IPS-15b (cell line): Measurements from ENCODE around the gene SYNE3.

Source experiments
- H3K27me3 ChIP-seq: one replicate; pipeline ENCODE4 v1.6.1; 2013; ENCODE audit warnings: low read length; ENCODE audit not compliant: control insufficient read depth, insufficient read depth
- H3K36me3 ChIP-seq: one replicate; pipeline ENCODE4 v1.6.1; 2013; ENCODE audit warnings: low read length; ENCODE audit not compliant: control insufficient read depth, insufficient read depth
- H3K4me1 ChIP-seq: one replicate; pipeline ENCODE4 v1.6.1; 2013; ENCODE audit warnings: mild to moderate bottlenecking, low read length; ENCODE audit not compliant: control insufficient read depth, insufficient read depth
- H3K4me3 ChIP-seq: one replicate; pipeline ENCODE4 v1.5.1; 2013; ENCODE audit warnings: low read depth, low read length
- H3K9ac ChIP-seq: one replicate; pipeline ENCODE4 v1.6.1; 2013; ENCODE audit warnings: low read depth, mild to moderate bottlenecking, low read length
- H3K9me3 ChIP-seq: one replicate; pipeline ENCODE4 v1.6.1; 2013; ENCODE audit warnings: mild to moderate bottlenecking, low read length; ENCODE audit not compliant: control insufficient read depth, insufficient read depth

Gene SYNE3

DNA sequence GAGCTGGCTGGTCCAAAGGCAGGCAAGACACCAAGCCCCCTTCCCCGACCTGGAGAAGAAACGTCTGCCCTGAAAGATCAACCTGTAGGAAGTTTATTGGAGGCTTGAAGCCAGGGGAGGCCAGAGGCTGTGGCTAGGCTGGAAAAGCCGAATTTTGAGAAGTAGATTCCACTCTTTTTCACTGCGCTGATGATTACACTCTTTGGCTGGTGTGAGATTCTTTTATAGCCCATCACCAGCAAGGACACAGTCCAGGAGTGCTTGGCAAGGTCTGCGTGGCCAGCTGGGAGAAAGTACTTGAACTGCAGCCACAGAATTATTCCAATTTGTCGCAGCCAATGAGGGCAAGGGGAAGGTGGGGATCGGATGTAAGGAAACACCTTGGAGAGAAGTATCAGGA, 45.0 kb downstream of the SYNE3 start:
- Histone ChIP-seq H3K36me3 (no peaks in the 10 kb centered on the region), H3K27me3 (no peaks in the 10 kb centered on the region), H3K4me1 (no peaks in the 10 kb centered on the region), H3K9me3 (no peaks in the 10 kb centered on the region), H3K4me3 (no peak overlapping the region), H3K9ac (no peak overlapping the region)

- Histone ChIP-seq H3K9me3 (no peaks in the 10 kb centered on the region), H3K4me3 (no peak overlapping the region), H3K9ac (no peak overlapping the region), H3K36me3 (no peaks in the 10 kb centered on the region), H3K4me1 (no peaks in the 10 kb centered on the region), H3K27me3 (no peaks in the 10 kb centered on the region)
Observed at GRCh38 chr14:95471016-95471415, 45.4 kb downstream of the SYNE3 start.

DNA sequence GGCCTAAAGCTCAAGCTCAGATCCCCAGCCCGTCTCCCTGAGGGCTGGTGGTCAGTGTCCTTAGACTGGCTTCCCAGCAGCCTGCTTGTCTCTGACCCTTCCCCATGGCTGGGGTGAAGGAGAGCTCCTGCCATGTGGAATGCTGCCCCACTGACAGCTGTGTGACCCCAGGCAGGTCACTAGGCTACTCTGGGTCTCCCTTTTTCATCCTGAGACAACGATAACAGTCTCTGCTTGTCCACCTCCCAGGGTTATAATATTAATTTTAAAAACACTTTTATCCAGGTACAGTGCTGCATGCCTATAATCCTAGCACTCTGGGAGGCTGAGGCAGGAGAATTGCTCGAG, 47.3 kb downstream of the SYNE3 start:
- Histone ChIP-seq H3K27me3 (no peaks in the 10 kb centered on the region), H3K9ac (no peak overlapping the region), H3K9me3 (no peaks in the 10 kb centered on the region), H3K4me3 (no peak overlapping the region), H3K36me3 (no peaks in the 10 kb centered on the region), H3K4me1 (no peaks in the 10 kb centered on the region)

- H3K4me1 ChIP-seq: no peaks in the 10 kb centered on the region
- no peaks in the 10 kb centered on the region for H3K27me3 ChIP-seq
- H3K36me3 ChIP-seq: no peaks in the 10 kb centered on the region
- H3K4me3 ChIP-seq: no peak overlapping the region
- no peak overlapping the region for H3K9ac ChIP-seq
- no peaks in the 10 kb centered on the region for H3K9me3 ChIP-seq
Observed at GRCh38 chr14:95468448-95469133, 47.9 kb downstream of the SYNE3 start.

DNA sequence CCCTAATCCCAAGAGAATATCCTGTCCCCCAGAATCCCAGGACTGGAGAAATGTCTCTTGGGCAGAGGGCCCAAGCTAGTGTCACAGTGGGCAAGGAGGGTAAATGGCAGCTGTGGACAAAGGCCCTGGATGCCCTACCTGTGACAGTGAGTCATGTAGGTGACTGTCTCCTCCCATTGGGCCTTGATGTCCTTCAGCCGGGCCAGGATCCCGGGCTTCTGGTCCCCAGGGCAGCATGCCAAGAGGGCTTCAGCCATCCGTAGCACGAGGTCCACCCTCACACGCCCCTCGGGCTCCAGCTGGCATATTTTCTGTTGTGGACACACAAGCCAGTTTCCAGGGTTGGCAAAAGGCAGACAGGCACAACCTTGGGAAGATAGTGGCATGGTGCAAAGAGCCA, 48.8 kb downstream of the SYNE3 start:
- Histone ChIP-seq H3K4me1 (no peaks in the 10 kb centered on the region), H3K27me3 (no peaks in the 10 kb centered on the region), H3K4me3 (no peak overlapping the region), H3K36me3 (no peaks in the 10 kb centered on the region), H3K9me3 (no peaks in the 10 kb centered on the region), H3K9ac (no peak overlapping the region)

DNA sequence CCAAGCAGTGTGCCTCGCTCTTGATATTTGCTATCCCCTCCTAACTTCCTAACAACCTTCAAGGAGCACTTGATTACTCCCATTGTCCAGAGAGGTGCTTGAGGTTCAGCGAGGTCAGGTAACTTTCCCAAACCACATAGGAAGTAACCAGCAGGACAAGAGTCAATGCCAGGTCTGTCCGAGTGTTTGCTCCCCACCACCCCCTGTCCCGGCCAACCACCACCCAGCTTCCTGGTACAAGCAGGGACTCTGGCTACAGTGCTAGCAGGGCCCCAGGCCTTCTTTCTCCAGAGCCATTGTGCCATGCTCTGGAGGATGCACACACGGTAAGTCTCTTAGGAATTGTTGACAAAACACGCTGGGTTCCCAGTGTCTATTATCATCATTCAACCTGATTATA, 49.2 kb downstream of the SYNE3 start:
- Histone ChIP-seq H3K4me1 (no peaks in the 10 kb centered on the region), H3K36me3 (no peaks in the 10 kb centered on the region), H3K27me3 (no peaks in the 10 kb centered on the region), H3K9me3 (no peaks in the 10 kb centered on the region), H3K4me3 (no peak overlapping the region), H3K9ac (no peak overlapping the region)
